ENCODE results near the gene ARL8B.

DNA sequence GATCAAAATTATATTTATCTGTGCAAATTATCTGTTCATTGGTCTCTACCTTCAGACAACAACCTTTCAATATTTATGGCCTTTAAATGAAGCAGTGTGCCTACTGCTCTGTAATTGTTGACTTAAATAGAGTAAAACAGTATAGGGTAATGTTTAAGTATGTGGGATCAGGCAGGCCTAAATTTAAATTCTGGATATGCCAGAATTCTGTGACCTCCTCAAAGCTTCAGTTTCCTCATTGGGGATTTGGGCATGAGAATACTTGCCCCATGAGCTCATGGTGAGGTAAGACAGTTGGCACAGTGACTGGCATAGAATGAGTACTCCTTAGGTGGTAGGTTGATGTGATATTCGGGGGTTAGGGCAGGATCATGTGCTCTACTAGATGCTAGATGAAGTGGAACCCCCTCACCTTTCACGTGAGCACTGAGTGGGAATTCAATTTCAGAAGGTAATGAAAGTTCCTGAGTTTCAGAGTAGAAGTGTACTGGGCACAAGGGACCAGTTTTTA, 14.9 kb downstream of the ARL8B start:
- no peak for TF ChIP-seq PKNOX1 (IDR thresholded peaks at IDR 0.05)
- TF ChIP-seq FOXM1 (IDR thresholded peaks at IDR 0.05; ENCODE audit: borderline replicate concordance) = no peak
- no peak for TF ChIP-seq ARNT (IDR thresholded peaks at IDR 0.05)
- TF ChIP-seq FOXK2 (IDR thresholded peaks at IDR 0.05) = no peak
- no peak for TF ChIP-seq BHLHE40 (IDR thresholded peaks at IDR 0.05; ENCODE audit: borderline replicate concordance)
- no peak for TF ChIP-seq SP1 (IDR thresholded peaks at IDR 0.05)
- no peak for TF ChIP-seq CTBP1 (IDR thresholded peaks at IDR 0.05; ENCODE audit: borderline replicate concordance)
- no peak for TF ChIP-seq FOXA1 (IDR thresholded peaks at IDR 0.05)
- no peak for TF ChIP-seq ZNF384 (IDR thresholded peaks at IDR 0.05)
- TF ChIP-seq ELF4 (IDR thresholded peaks at IDR 0.05) = no peak
- no peak for TF ChIP-seq NFRKB (IDR thresholded peaks at IDR 0.05)
